IMR-90 (cell line): ENCODE data around the gene ROBO3. TPM values are rescaled to one million over a fixed set of nuclear protein-coding genes. Genes with fewer than 3 reads are reported as not detected.

ENCODE experiments used
- ATAC-seq: fragments of 200-7000 bp; cut with Tn5 transposase; 2 replicates; pipeline ENCODE4 v1.9.1; 2020; ENCODE audit warnings: low read depth, mild to moderate bottlenecking, moderate library complexity
- BruUV-seq: library from RNA; stranded (reverse); fragments of 400-500 nt; replicated peaks from 2 replicates; lab custom pipeline; 2021; lab: Mats Ljungman, UMichigan
- CTCF ChIA-PET: fragments of 300-600 bp; formaldehyde crosslinking; extraction: SDS; loops from one replicate; lab custom pipeline; 2021; ENCODE audit warnings: antibody characterized with exemption; lab: Yijun Ruan, JAX
- POLR2A ChIA-PET: fragments of 300-600 bp; sonication (Branson Sonifier 250); formaldehyde crosslinking; loops from one replicate; lab custom pipeline; 2022; ENCODE audit warnings: antibody characterized with exemption; ENCODE audit not compliant: unreplicated experiment; lab: Charles Lee
- DNase-seq: peaks from one replicate; pipeline ENCODE4 v3.0.0; 2013
- H2AFZ ChIP-seq: replicated peaks from 2 replicates; pipeline ENCODE3; 2013; ENCODE audit warnings: low read length, mild to moderate bottlenecking; ENCODE audit not compliant: poor library complexity
- H2AK5ac ChIP-seq: 2 replicates; pipeline ENCODE4 v1.6.1; 2013; ENCODE audit warnings: low read depth, low read length, inconsistent platforms
- H2AK9ac ChIP-seq: replicated peaks from 2 replicates; pipeline ENCODE3; 2013; ENCODE audit warnings: mild to moderate bottlenecking, low read depth, low read length, moderate library complexity; ENCODE audit not compliant: poor library complexity
- H2BK120ac ChIP-seq: 2 replicates; pipeline ENCODE4 v1.6.1; 2013; ENCODE audit warnings: low read depth, low read length, inconsistent platforms
- H2BK15ac ChIP-seq: 3 replicates; pipeline ENCODE4 v1.6.1; 2013; ENCODE audit warnings: low read depth, low read length, inconsistent platforms
- H2BK20ac ChIP-seq: 2 replicates; pipeline ENCODE4 v1.6.1; 2013; ENCODE audit warnings: low read depth, mild to moderate bottlenecking, inconsistent platforms, low read length, moderate library complexity
- H2BK5ac ChIP-seq: 2 replicates; pipeline ENCODE4 v1.6.1; 2013; ENCODE audit warnings: mild to moderate bottlenecking, low read depth, low read length, inconsistent platforms; ENCODE audit not compliant: poor library complexity, severe bottlenecking
- H3K14ac ChIP-seq: replicated peaks from 2 replicates; pipeline ENCODE4 v1.6.1; 2013; ENCODE audit warnings: low read depth, low read length, inconsistent platforms
- H3K18ac ChIP-seq: 2 replicates; pipeline ENCODE4 v1.6.1; 2013; ENCODE audit warnings: low read depth, low read length, control low read depth
- H3K23ac ChIP-seq: 2 replicates; pipeline ENCODE4 v1.6.1; 2013; ENCODE audit warnings: low read depth, low read length, inconsistent platforms
- H3K27ac ChIP-seq: 2 replicates; pipeline ENCODE4 v1.5.1; 2013; ENCODE audit warnings: mild to moderate bottlenecking, control low read depth, low read length; ENCODE audit not compliant: insufficient read depth
- H3K27me3 ChIP-seq: 2 replicates; pipeline ENCODE4 v1.6.1; 2013; ENCODE audit warnings: low read length; ENCODE audit not compliant: control insufficient read depth, insufficient read depth
- H3K36me3 ChIP-seq: 2 replicates; pipeline ENCODE4 v1.6.1; 2013; ENCODE audit warnings: low read length, mixed read lengths; ENCODE audit not compliant: control insufficient read depth, insufficient read depth
- H3K4ac ChIP-seq: 2 replicates; pipeline ENCODE4 v1.6.1; 2013; ENCODE audit warnings: low read depth, low read length, inconsistent platforms
- H3K4me1 ChIP-seq: 2 replicates; pipeline ENCODE4 v1.6.1; 2013; ENCODE audit warnings: low read length, mixed read lengths; ENCODE audit not compliant: control insufficient read depth, insufficient read depth
- H3K4me2 ChIP-seq: 2 replicates; pipeline ENCODE4 v1.6.1; 2013; ENCODE audit warnings: low read depth, mild to moderate bottlenecking, control low read depth, low read length, moderate library complexity
- H3K4me3 ChIP-seq: 2 replicates; pipeline ENCODE4 v1.5.1; 2013; ENCODE audit warnings: low read depth, mild to moderate bottlenecking, control low read depth, low read length, moderate library complexity; ENCODE audit not compliant: insufficient read depth
- H3K56ac ChIP-seq: 2 replicates; pipeline ENCODE4 v1.6.1; 2013; ENCODE audit warnings: low read length, inconsistent platforms; ENCODE audit not compliant: insufficient read depth; ENCODE audit errors: extremely low read depth
- H3K79me1 ChIP-seq, 2 experiments: 2 replicates each; pipeline ENCODE4 v1.6.1; 2013; ENCODE audit warnings: low read length in 2 of 2, inconsistent platforms in 1 of 2, low read depth in 1 of 2
- H3K9ac ChIP-seq: 2 replicates; pipeline ENCODE4 v1.6.1; 2013; ENCODE audit warnings: low read depth, low read length, control low read depth
- H3K9me1 ChIP-seq: 2 replicates; pipeline ENCODE4 v1.6.1; 2013; ENCODE audit warnings: low read length, inconsistent platforms; ENCODE audit not compliant: insufficient read depth
- H3K9me3 ChIP-seq: 2 replicates; pipeline ENCODE4 v1.6.1; 2013; ENCODE audit warnings: low read length; ENCODE audit not compliant: control insufficient read depth, insufficient read depth
- H4K20me1 ChIP-seq: 2 replicates; pipeline ENCODE4 v1.6.1; 2013; ENCODE audit warnings: low read length, inconsistent platforms; ENCODE audit not compliant: insufficient read depth
- H4K5ac ChIP-seq: 2 replicates; pipeline ENCODE4 v1.6.1; 2013; ENCODE audit warnings: mild to moderate bottlenecking, low read depth, low read length, control low read depth
- H4K8ac ChIP-seq, 2 experiments: 2 replicates each; pipeline ENCODE4 v1.6.1; 2013; ENCODE audit warnings: low read depth in 2 of 2, low read length in 2 of 2, control low read depth in 1 of 2, inconsistent platforms in 1 of 2
- H4K91ac ChIP-seq: 2 replicates; pipeline ENCODE4 v1.6.1; 2013; ENCODE audit warnings: low read depth, low read length, inconsistent platforms; ENCODE audit not compliant: insufficient read depth
- BHLHE40 ChIP-seq: fragments of 150-350 bp; IDR thresholded peaks from 2 replicates; pipeline ENCODE4 v1.6.1; 2016; ENCODE audit warnings: mild to moderate bottlenecking, low read depth, low read length
- CTCF ChIP-seq: conservative IDR thresholded peaks from 2 replicates; pipeline ENCODE4 v1.5.1; 2012; ENCODE audit warnings: mild to moderate bottlenecking, low read depth, low read length, improper control_type of control experiment
- ELK1 ChIP-seq: fragments of 150-350 bp; IDR thresholded peaks from 2 replicates; pipeline ENCODE4 v1.6.1; 2016; ENCODE audit warnings: low read depth, mild to moderate bottlenecking, low read length, moderate library complexity, borderline replicate concordance
- FOS ChIP-seq: fragments of 150-350 bp; IDR thresholded peaks from 2 replicates; pipeline ENCODE4 v1.6.1; 2016; ENCODE audit warnings: low read depth, low read length
- MAZ ChIP-seq: IDR thresholded peaks from 2 replicates; pipeline ENCODE4 v1.6.1; 2012; ENCODE audit warnings: low read depth, mild to moderate bottlenecking, low read length, improper control_type of control experiment, moderate library complexity, borderline replicate concordance
- NFE2L2 ChIP-seq: fragments of 150-350 bp; IDR thresholded peaks from 2 replicates; pipeline ENCODE4 v1.6.1; 2016; ENCODE audit warnings: low read depth, mild to moderate bottlenecking, low read length
- RAD21 ChIP-seq: IDR thresholded peaks from 2 replicates; pipeline ENCODE4 v1.6.1; 2012; ENCODE audit warnings: low read length, improper control_type of control experiment
- RCOR1 ChIP-seq: IDR thresholded peaks from 2 replicates; pipeline ENCODE4 v1.6.1; 2012; ENCODE audit warnings: mild to moderate bottlenecking, low read length, improper control_type of control experiment; ENCODE audit not compliant: insufficient replicate concordance
- RFX5 ChIP-seq: IDR thresholded peaks from 2 replicates; pipeline ENCODE4 v1.8.0; 2012; ENCODE audit warnings: low read depth, mild to moderate bottlenecking, low read length, moderate library complexity
- WGBS, 2 experiments: methylation state at CpG; one replicate each; pipeline versions ENCODE4 v1.1.5 to v1.1.7; 2013; ENCODE audit warnings: missing lambda C conversion rate in 2 of 2; ENCODE audit not compliant: insufficient read length in 1 of 2; ENCODE audit errors: extremely low coverage in 2 of 2; 5-methylcytosine and 5-hydroxymethylcytosine counted together
- dilution Hi-C: fragments of 300-500 bp; cut with HindIII; formaldehyde crosslinking; loops from one replicate; pipeline ENCODE4 v1.14.3; 2018; ENCODE audit warnings: low sequenced_read_pairs; ENCODE audit not compliant: unreplicated experiment
- in situ Hi-C: fragments of 300-500 bp; cut with MboI; formaldehyde crosslinking; loops from 3 replicates; pipeline ENCODE4 v1.14.3; 2019; ENCODE audit warnings: low sequenced_read_pairs, inconsistent platforms, mixed read lengths
- intact Hi-C: fragments of 100-400 bp; cut with micrococcal nuclease; formaldehyde crosslinking; loops from 2 replicates; pipeline ENCODE4 v1.10.0; 2022
- polyA plus RNA-seq, 3 experiments: library from polyadenylated mRNA; depleted of rRNA; stranded (reverse); fragments of >200 nt; gene quantifications; 2 replicates each; pipeline ENCODE4 v1.2.3, GENCODE V29; 2012; ENCODE audit warnings: low replicate concordance in 1 of 3
- total RNA-seq: library from RNA; depleted of rRNA; stranded (reverse); fragments of >200 nt; gene quantifications from 2 replicates; pipeline ENCODE4 v1.2.3, GENCODE V29; 2012

The ROBO3 gene
- total and polyA plus RNA-seq, 2 of the 4 experiments (the other 2 are of a cell fraction) = 12.0 to 54.1 TPM

GRCh38 chr11:124821995-124822730 is 43.1 kb upstream of the ROBO3 start:
- CTCF ChIA-PET = interaction anchor here (0.5 to 1.1 kb wide), 2 partner anchors 9 to 10 kb away, joined by 3 read pairs; no protein-coding TSS in a partner anchor
- DNase-seq (no peak), ATAC-seq (no peak)
- no peak for TF ChIP-seq CTCF
- no peak for TF ChIP-seq RFX5
- no peak for TF ChIP-seq ELK1
- no peak for TF ChIP-seq FOS
- no peak for TF ChIP-seq NFE2L2
- TF ChIP-seq BHLHE40 = no peak
- TF ChIP-seq RCOR1 = no peak
- TF ChIP-seq MAZ = no peak
- no peak for TF ChIP-seq RAD21
- H3K4me3 ChIP-seq = no peak overlapping the region
- H3K23ac ChIP-seq = no peak overlapping the region; the same call in 1 of the 2 replicates
- H3K56ac ChIP-seq = no peak overlapping the region
- no peaks in the 10 kb centered on the region for H3K9me1 ChIP-seq
- no peak overlapping the region for H2BK5ac ChIP-seq
- H3K27ac ChIP-seq = no peak overlapping the region
- H2AFZ ChIP-seq = no peak overlapping the region
- peaks cover 54% of the 10 kb centered on the region for H3K27me3 ChIP-seq
- H2AK9ac ChIP-seq = no peak overlapping the region
- H3K4me2 ChIP-seq = no peak overlapping the region
- H3K9ac ChIP-seq = no peak overlapping the region
- intact Hi-C loops (no loop called here), in situ Hi-C loops (loop anchor here (25.0 kb wide), 1 partner anchor 410 kb away; the partner anchor contains the start of gene OR8B4), dilution Hi-C loops (no loop called here)
- H3K9me3 ChIP-seq = peaks cover 2% of the 10 kb centered on the region; the same call in 1 of the 2 replicates
- no peaks in the 10 kb centered on the region for H4K20me1 ChIP-seq
- H2BK15ac ChIP-seq = no peak overlapping the region
- no peak overlapping the region for H2BK120ac ChIP-seq
- H4K5ac ChIP-seq = no peak overlapping the region
- no peaks in the 10 kb centered on the region for H3K4me1 ChIP-seq
- no peak overlapping the region for H3K4ac ChIP-seq
- H3K36me3 ChIP-seq = no peaks in the 10 kb centered on the region
- no peak overlapping the region for H3K18ac ChIP-seq
- POLR2A ChIA-PET = no interaction called here
- BruUV-seq = no TSS peak
- 42% methylated on average over 5 of the region's 6 CpGs; no CpG with 5 or more reads in 1 of the 2 experiments for WGBS, 2 experiments
- H3K79me1 ChIP-seq = no peaks in the 10 kb centered on the region
- H3K14ac ChIP-seq = no peak overlapping the region
- H4K8ac ChIP-seq = no peak overlapping the region
- H2BK20ac ChIP-seq = no peak overlapping the region
- no peak overlapping the region for H4K91ac ChIP-seq
- no peak overlapping the region for H2AK5ac ChIP-seq
